ENCODE results near the gene PLCE1. TPM values are rescaled to one million over a fixed set of nuclear protein-coding genes. Genes with fewer than 3 reads are reported as not detected.

Gene PLCE1
- polyA plus RNA-seq, 2 of the 4 experiments (the other 2 are of a cell fraction): 10.7 to 18.2 TPM

DNA sequence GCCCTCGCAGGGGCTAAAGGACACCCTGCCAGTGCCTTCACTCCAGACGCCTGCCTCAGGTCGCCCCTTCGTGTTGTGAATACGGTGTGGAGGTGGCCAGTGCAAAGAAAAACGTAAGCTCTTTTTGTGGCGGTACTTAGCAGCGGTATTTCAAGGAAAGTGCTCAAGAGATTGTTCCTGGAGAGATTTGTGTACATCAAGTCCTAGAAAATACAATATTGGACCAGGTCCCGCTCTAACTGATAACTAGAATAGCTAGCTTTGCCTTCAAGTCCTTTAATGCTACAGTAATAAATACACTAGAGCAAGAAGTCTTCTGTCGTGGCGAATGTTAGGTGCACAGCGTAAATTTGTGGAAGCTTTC lies 689 bp downstream of the PLCE1 start:
- peaks cover 49% of the 10 kb centered on the region for H3K4me1 ChIP-seq
- H3K27ac ChIP-seq: peak overlapping the region; percentile 91 to 93
- ChIA-PET POLR2A (no interaction called here), CTCF (interaction anchor here (1.2 to 2.6 kb wide), 2 partner anchors 15 to 77 kb away, joined by 3 to 11 read pairs; no protein-coding TSS in a partner anchor)
- H3K4me2 ChIP-seq: peak overlapping the region; percentile 71
- H3K9me3 ChIP-seq: 0 out of 3 replicates have a peak, but pooled peaks cover 4% of the 10 kb centered on the region
- H3K4me3 ChIP-seq: peak overlapping the region; percentile 63
- 0 out of 3 replicates have a peak, but pooled peaks have one; percentile 3 for TF ChIP-seq SMC3 (IDR thresholded peaks at IDR 0.05)
- TF ChIP-seq MAX (IDR thresholded peaks at IDR 0.05): no peak
- TF ChIP-seq E2F6 (IDR thresholded peaks at IDR 0.05; ENCODE audit: borderline replicate concordance, low read depth): 0 out of 2 replicates have a peak, but pooled peaks have one; percentile 10
- ATAC-seq (peak in 1 of 2 experiments; percentile 27; a peak in 2 of 6 replicates), DNase-seq (ENCODE audit: low read depth in 1 of 2, low spot score in 1 of 2) (no peak), FAIRE-seq (no peak)
- 37% methylated on average over 11 of the region's 12 CpGs for WGBS (ENCODE audit: missing lambda C conversion rate)

DNA sequence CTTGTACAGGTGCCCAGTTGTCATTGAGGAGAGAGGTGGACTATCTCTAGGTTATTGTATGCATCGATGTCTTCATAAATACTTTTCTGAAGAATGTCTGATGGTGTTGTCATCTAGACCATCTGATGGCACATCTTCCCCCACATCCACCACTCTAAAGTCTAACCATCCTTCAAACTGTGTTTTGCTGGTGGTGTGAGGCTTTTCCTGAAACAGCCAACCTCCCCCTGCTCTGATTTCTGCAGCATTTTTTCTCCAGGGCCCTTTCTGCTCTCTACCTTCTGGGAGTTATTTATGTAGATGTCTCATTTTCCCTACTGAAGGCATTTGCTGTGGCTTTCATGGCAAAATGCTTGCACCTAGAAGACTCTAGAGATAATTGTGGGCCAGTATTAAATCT lies 1.5 kb downstream of the PLCE1 start:
- Histone ChIP-seq H3K4me1 (peaks cover 56% of the 10 kb centered on the region), H3K4me2 (peak overlapping the region; percentile 71), H3K27ac (peak overlapping the region in 1 of 2 experiments; percentile 91; a peak in 4 of 6 replicates), H3K4me3 (peak overlapping the region; percentile 63; the same call in 2 of the 3 replicates), H3K9me3 (no peaks in the 10 kb centered on the region)
- CTCF ChIA-PET: interaction anchor here (0.6 to 2.6 kb wide), 3 partner anchors 9 to 78 kb away, joined by 3 to 11 read pairs (median 3); no protein-coding TSS in a partner anchor
- DNase-seq (ENCODE audit: low read depth in 1 of 2, low spot score in 1 of 2): no peak
- ATAC-seq: no peak
- 83% methylated on average over 1 of the region's 1 CpG for WGBS (ENCODE audit: missing lambda C conversion rate)
- FAIRE-seq: no peak
- no peak for TF ChIP-seq ELK1 (IDR thresholded peaks at IDR 0.05; ENCODE audit: low read depth, low read length)
- no peak for TF ChIP-seq E2F6 (IDR thresholded peaks at IDR 0.05; ENCODE audit: borderline replicate concordance, low read depth)
- TF ChIP-seq, protein P1, sequence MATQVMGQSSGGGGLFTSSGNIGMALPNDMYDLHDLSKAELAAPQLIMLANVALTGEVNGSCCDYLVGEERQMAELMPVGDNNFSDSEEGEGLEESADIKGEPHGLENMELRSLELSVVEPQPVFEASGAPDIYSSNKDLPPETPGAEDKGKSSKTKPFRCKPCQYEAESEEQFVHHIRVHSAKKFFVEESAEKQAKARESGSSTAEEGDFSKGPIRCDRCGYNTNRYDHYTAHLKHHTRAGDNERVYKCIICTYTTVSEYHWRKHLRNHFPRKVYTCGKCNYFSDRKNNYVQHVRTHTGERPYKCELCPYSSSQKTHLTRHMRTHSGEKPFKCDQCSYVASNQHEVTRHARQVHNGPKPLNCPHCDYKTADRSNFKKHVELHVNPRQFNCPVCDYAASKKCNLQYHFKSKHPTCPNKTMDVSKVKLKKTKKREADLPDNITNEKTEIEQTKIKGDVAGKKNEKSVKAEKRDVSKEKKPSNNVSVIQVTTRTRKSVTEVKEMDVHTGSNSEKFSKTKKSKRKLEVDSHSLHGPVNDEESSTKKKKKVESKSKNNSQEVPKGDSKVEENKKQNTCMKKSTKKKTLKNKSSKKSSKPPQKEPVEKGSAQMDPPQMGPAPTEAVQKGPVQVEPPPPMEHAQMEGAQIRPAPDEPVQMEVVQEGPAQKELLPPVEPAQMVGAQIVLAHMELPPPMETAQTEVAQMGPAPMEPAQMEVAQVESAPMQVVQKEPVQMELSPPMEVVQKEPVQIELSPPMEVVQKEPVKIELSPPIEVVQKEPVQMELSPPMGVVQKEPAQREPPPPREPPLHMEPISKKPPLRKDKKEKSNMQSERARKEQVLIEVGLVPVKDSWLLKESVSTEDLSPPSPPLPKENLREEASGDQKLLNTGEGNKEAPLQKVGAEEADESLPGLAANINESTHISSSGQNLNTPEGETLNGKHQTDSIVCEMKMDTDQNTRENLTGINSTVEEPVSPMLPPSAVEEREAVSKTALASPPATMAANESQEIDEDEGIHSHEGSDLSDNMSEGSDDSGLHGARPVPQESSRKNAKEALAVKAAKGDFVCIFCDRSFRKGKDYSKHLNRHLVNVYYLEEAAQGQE (IDR thresholded peaks at IDR 0.05): no peak
- no peak for TF ChIP-seq CBX2 (IDR thresholded peaks at IDR 0.05; ENCODE audit: borderline replicate concordance, low read depth)
- no peak for TF ChIP-seq ZFP36 (IDR thresholded peaks at IDR 0.05; ENCODE audit: borderline replicate concordance, partially characterized antibody)
- TF ChIP-seq RARB (CRISPR knock-in tag; IDR thresholded peaks at IDR 0.05): no peak
- no peak for TF ChIP-seq CBX8 (IDR thresholded peaks at IDR 0.05)
- TF ChIP-seq NFE2L2 (conservative IDR thresholded peaks at IDR 0.05; ENCODE audit: low read length): no peak
- TF ChIP-seq, protein P2, sequence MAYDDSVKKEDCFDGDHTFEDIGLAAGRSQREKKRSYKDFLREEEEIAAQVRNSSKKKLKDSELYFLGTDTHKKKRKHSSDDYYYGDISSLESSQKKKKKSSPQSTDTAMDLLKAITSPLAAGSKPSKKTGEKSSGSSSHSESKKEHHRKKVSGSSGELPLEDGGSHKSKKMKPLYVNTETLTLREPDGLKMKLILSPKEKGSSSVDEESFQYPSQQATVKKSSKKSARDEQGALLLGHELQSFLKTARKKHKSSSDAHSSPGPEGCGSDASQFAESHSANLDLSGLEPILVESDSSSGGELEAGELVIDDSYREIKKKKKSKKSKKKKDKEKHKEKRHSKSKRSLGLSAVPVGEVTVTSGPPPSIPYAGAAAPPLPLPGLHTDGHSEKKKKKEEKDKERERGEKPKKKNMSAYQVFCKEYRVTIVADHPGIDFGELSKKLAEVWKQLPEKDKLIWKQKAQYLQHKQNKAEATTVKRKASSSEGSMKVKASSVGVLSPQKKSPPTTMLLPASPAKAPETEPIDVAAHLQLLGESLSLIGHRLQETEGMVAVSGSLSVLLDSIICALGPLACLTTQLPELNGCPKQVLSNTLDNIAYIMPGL (CRISPR knock-in tag; IDR thresholded peaks at IDR 0.05; ENCODE audit: borderline replicate concordance): no peak
- no peak for TF ChIP-seq HDAC2 (IDR thresholded peaks at IDR 0.05)
- no peak for TF ChIP-seq MAX (IDR thresholded peaks at IDR 0.05)
- TF ChIP-seq EHF (CRISPR knock-in tag; IDR thresholded peaks at IDR 0.05): no peak
- no peak for TF ChIP-seq EP300 (IDR thresholded peaks at IDR 0.05)
- TF ChIP-seq ZNF302 (CRISPR knock-in tag; IDR thresholded peaks at IDR 0.05): no peak
- TF ChIP-seq, protein P3, sequence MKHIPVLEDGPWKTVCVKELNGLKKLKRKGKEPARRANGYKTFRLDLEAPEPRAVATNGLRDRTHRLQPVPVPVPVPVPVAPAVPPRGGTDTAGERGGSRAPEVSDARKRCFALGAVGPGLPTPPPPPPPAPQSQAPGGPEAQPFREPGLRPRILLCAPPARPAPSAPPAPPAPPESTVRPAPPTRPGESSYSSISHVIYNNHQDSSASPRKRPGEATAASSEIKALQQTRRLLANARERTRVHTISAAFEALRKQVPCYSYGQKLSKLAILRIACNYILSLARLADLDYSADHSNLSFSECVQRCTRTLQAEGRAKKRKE (CRISPR knock-in tag; IDR thresholded peaks at IDR 0.05; ENCODE audit: low read depth): no peak
- no peak for TF ChIP-seq JUN (IDR thresholded peaks at IDR 0.05)
- TF ChIP-seq NR3C1 (IDR thresholded peaks at IDR 0.05): no peak
- no peak for TF ChIP-seq RFX5 (IDR thresholded peaks at IDR 0.05)
- POLR2A ChIA-PET: no interaction called here
